HG03039 (cell line): Measurements from ENCODE around the gene UBE2N.
"Not testable (repeated sequence)": the region's sequence is repeated elsewhere in the genome, so short reads cannot be mapped to it uniquely, and the experiment has no call there.

Experiments
- ATAC-seq: cut with Tn5 transposase; IDR thresholded peaks from one replicate; pipeline ENCODE4 v1.9.1; 2021; ENCODE audit warnings: mild to moderate bottlenecking, moderate library complexity; ENCODE audit not compliant: unreplicated experiment

UBE2N gene

GRCh38 chr12:93381976-93382437 is 59.7 kb downstream of the UBE2N start:
- ATAC-seq = not testable (repeated sequence)

DNA sequence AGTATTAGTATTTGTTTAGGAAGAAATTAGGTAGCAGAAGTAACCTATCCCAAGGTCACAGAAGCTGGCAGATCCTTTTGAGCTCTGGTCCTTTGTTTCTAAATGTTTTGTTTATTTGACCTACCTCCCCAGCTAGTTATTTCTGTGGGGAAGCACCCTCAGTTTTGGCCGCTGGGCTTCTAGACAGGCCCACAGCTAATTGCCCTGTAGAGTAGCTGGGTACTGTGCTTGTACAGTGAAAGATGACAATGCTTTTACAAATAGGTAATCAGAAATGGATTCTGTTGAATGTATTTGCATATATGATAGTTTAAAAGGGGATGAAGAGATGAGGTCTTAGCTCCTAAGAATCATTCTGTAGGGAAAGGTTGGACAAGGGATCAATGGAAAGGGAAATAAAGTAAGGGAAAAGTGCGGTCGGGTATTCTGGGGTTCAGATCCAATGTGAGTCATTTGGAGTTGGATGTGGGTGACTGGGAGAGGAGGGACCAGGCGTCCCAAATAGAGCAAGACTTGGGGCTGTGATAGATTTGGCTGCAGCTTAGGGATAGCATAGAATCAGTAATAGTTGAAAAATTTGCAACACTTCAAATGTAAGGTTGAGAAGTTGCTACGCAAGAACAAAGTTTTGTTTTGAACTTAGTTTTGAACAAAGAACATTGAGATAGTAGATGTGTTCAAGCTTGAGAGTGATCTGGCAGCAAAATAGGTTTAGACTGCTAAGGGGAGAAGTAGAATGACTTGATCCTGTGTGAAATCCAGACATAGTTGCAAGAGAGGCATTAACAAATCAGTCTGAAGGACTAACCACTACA is 60.4 kb downstream of the UBE2N start:
- no peak for ATAC-seq

GRCh38 chr12:93380480-93381121 is 61.1 kb downstream of the UBE2N start:
- no peak for ATAC-seq

DNA sequence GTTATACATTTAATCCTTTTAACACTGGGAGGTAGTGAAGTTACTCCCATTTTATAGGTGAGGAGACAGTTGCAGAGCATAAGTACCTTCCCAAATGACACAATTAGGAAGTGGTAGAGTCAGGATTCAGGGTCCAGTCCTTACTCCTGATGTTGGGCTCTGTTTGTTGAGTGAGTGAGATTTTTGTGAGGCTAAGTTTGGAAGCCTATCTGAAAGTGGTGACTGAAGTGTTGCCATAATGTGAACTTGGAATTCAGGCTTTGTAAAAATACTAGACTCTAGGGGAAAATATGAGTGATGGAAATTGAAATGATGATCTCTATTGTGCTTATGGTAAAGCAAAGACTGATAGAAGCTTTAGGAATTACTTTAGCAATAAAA is 61.8 kb downstream of the UBE2N start:
- ATAC-seq = no peak

- no peak for ATAC-seq
Measured at GRCh38 chr12:93379326-93379980, 62.3 kb downstream of the UBE2N start.

GRCh38 chr12:93378998-93379325 is 62.8 kb downstream of the UBE2N start:
- no peak for ATAC-seq

- ATAC-seq = peak; percentile 22
Measured at GRCh38 chr12:93378196-93378997, 63.4 kb downstream of the UBE2N start.

- peak; percentile 80 for ATAC-seq
Measured at GRCh38 chr12:93377252-93378195, 64.2 kb downstream of the UBE2N start, which contains the start of gene NUDT4. Gene NUDT4 (plus strand): TSS chr12:93377925. CDS start chr12:93378323, 398 bp downstream.

GRCh38 chr12:93376436-93377251 is 65.1 kb downstream of the UBE2N start:
- no peak for ATAC-seq

DNA sequence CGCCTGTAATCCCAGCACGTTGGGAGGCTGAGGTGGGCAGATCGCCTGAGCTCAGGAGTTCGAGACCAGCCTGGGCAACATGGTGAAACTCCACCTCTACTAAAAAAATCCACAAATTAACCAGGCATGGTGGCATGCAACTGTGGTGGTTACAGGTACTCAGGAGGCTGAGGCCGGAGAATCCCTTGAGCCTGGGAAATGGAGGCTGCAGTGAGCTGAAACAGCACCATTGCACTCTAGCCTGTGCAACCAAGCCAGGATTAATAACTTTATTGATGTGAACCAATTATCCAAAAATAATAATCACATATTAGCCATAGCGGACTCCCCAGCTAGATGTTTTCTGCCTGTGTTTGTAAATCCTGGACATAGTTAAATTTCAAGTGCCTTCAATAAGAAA is 65.8 kb downstream of the UBE2N start:
- no peak for ATAC-seq

GRCh38 chr12:93373961-93374656 is 67.6 kb downstream of the UBE2N start:
- no peak for ATAC-seq

GRCh38 chr12:93370947-93371346 is 70.8 kb downstream of the UBE2N start:
- no peak for ATAC-seq

DNA sequence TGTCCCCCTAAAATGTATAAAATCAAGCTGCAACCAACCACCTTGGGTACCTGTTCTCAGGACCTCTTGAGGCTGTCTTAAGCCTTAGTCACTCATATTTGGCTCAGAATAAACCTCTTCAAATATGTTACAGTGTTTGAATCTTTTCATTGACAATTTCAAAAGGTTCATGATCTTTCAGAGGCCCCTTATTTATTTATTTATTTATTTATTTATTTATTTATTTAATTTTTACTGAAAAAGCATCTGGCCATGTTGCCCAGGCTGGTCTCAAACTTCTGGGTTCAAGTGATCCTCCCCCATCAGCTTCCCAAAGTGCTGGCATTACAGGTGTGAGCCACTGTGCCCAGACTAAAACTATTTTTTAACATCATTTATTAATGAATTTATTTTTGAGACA is 72.2 kb downstream of the UBE2N start:
- ATAC-seq = no peak

GRCh38 chr12:93368766-93369165 is 73.0 kb downstream of the UBE2N start:
- ATAC-seq = no peak

GRCh38 chr12:93366422-93366821 is 75.3 kb downstream of the UBE2N start:
- no peak for ATAC-seq

DNA sequence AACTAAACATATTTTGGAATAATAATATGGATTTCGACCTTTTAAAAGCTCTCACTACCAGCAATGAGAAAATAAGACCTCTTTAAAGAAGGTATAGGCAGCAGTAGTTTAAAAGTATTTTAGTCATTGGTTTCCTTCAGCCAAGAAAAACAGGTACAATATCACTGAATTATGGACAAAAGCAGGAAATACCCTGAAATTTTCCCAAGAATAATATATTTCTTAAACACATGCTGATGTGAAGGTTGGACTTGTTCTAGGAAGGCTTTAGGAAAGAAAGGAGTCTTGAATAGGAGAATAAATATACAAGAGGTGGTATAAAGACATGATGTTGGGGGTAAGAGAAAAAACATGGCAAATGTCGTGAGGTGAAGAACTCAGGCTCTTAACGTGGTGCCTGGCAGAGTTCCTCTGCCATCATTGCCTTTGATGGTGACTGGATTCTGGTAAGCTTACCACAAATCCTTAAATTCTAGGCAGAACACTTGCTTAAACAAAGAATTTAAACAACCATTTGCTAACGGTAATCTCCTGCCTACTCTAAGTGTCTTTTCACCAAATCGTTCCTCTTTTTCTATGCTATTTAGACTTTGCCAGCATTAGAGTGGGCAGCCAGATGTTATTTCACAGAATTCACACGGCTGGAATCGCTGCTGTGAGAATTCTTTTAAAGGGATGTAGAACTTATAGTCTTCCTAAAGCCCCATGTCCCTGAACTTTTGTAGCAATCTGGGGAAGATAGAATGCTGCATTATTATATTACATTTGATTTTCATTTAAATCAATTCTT is 75.9 kb downstream of the UBE2N start:
- no peak for ATAC-seq

DNA sequence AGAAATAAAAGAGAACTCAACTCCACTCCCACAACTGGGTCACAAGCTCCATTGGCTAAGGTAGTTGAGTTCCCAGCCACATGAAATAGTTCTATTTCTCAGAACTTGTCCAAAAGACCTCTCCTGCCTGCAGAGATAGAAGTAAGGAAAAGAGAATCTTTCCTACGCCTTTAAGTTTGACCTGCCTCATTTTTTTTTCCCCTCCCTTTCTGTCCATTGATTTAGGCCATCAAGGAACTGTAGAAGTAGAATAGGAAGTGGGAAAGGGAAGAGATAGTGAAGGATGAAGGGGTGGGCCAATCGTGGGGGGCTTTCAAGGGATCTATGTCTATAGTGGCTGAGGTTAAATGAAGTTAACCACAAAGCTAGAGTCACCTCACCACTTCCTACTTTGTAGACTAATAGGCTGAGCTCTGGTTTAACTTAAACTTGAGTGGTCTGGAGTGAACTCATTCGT is 77.9 kb downstream of the UBE2N start:
- no peak for ATAC-seq
